OCI-LY3 (cell line): ENCODE data around the gene TEX22.
"Not testable (repeated sequence)": the region's sequence is repeated elsewhere in the genome, so short reads cannot be mapped to it uniquely, and the experiment has no call there.

ENCODE experiments used
- CTCF ChIP-seq: fragments of 200-600, 300-600 bp; sonication (generic); IDR thresholded peaks from 2 replicates; pipeline ENCODE4 v1.5.1; 2014; ENCODE audit warnings: antibody characterized with exemption, low read length, low read depth
- EZH2phosphoT487 ChIP-seq: fragments of 200-600 bp; shearing (Covaris generic); IDR thresholded peaks from 2 replicates; pipeline ENCODE4 v1.6.1; 2018; ENCODE audit warnings: antibody characterized with exemption, mixed run types, low read depth

- not testable (repeated sequence) for TF ChIP-seq CTCF, EZH2phosphoT487
Observed at GRCh38 chr14:105361412-105361811, 36.9 kb upstream of the TEX22 start.
